Loucy (cell line): ENCODE measurements around the gene CRACDL.

ENCODE experiments used
- H2AFZ ChIP-seq: fragments of 200-600 bp; sonication (generic); 2 replicates; pipeline ENCODE4 v1.6.0; 2016; ENCODE audit warnings: antibody characterized with exemption, mild to moderate bottlenecking, low read length, moderate library complexity
- H3F3A ChIP-seq: fragments of 200-600 bp; 2 replicates; pipeline ENCODE4 v1.6.0; 2016; ENCODE audit warnings: antibody characterized with exemption, low read depth, mild to moderate bottlenecking
- H3K27me3 ChIP-seq: fragments of 200-600 bp; sonication (generic); 2 replicates; pipeline ENCODE4 v1.6.1; 2014; ENCODE audit warnings: low read length, mild to moderate bottlenecking; ENCODE audit not compliant: insufficient read depth, poor library complexity, severe bottlenecking
- H3K36me3 ChIP-seq: fragments of 200-600 bp; sonication (generic); 2 replicates; pipeline ENCODE4 v1.6.1; 2016; ENCODE audit warnings: low read length; ENCODE audit not compliant: insufficient read depth
- H3K4me1 ChIP-seq: fragments of 200-600 bp; sonication (generic); 2 replicates; pipeline ENCODE4 v1.5.1; 2014; ENCODE audit warnings: low read length, mild to moderate bottlenecking; ENCODE audit not compliant: insufficient read depth, poor library complexity, severe bottlenecking
- H3K4me2 ChIP-seq: fragments of 200-600 bp; sonication (generic); 2 replicates; pipeline ENCODE4 v1.6.0; 2014; ENCODE audit warnings: antibody characterized with exemption, low read length, low read depth, mild to moderate bottlenecking; ENCODE audit not compliant: poor library complexity, severe bottlenecking
- H3K4me3 ChIP-seq: fragments of 200-600 bp; sonication (generic); 2 replicates; pipeline ENCODE4 v1.5.1; 2014; ENCODE audit warnings: low read length, mild to moderate bottlenecking, mixed read lengths; ENCODE audit not compliant: poor library complexity, severe bottlenecking
- H3K79me2 ChIP-seq: fragments of 200-600 bp; sonication (generic); 2 replicates; pipeline ENCODE4 v1.6.1; 2014; ENCODE audit warnings: low read length; ENCODE audit not compliant: insufficient read depth
- H3K9ac ChIP-seq: fragments of 200-600 bp; sonication (generic); 2 replicates; pipeline ENCODE4 v1.6.0; 2014; ENCODE audit warnings: mild to moderate bottlenecking, low read depth, low read length, moderate library complexity; ENCODE audit not compliant: poor library complexity, severe bottlenecking
- H3K9me2 ChIP-seq: fragments of 200-600 bp; sonication (generic); replicated peaks from 2 replicates; pipeline ENCODE4 v1.6.1; 2016; ENCODE audit warnings: low read depth, low read length, mixed read lengths
- H3K9me3 ChIP-seq: fragments of 200-600 bp; sonication (generic); 2 replicates; pipeline ENCODE4 v1.6.1; 2014; ENCODE audit warnings: mild to moderate bottlenecking, antibody characterized with exemption, low read length, low read depth; ENCODE audit not compliant: insufficient read depth
- H4K20me1 ChIP-seq: fragments of 200-600 bp; sonication (generic); 2 replicates; pipeline ENCODE4 v1.6.0; 2014; ENCODE audit warnings: antibody characterized with exemption, low read length, mild to moderate bottlenecking; ENCODE audit not compliant: insufficient read depth, poor library complexity, severe bottlenecking
- CTCF ChIP-seq: fragments of 200-600 bp; sonication (generic); conservative IDR thresholded peaks from 2 replicates; pipeline ENCODE4 v1.5.1; 2014; ENCODE audit warnings: mild to moderate bottlenecking, antibody characterized with exemption, low read length
- EZH2phosphoT487 ChIP-seq: fragments of 200-600 bp; IDR thresholded peaks from 2 replicates; pipeline ENCODE4 v1.6.1; 2018; ENCODE audit warnings: antibody characterized with exemption, mild to moderate bottlenecking, moderate library complexity, borderline replicate concordance

The CRACDL gene

DNA sequence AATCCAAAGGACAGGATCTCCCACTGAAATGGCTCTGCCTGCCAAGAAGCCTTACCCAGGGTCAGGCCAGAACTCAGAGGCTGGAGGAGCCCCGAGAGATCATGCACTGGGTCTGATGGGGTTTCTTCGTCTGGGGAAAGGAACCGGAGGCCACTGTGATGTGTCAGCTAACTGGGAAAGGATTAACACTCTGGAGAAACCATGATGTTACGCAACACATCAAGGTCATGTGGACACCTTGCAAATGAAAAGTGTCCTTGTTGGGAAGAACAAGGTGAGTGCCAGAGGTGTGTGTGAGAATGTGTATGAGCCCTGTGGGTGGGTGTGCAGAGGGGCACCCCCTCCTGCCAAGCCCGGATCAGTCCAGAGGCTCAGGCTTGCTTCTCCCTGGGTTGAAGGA, 86.9 kb downstream of the CRACDL start:
- Histone ChIP-seq H4K20me1 (no peaks in the 10 kb centered on the region), H3F3A (no peaks in the 10 kb centered on the region), H3K4me2 (no peak overlapping the region), H3K9me2 (no peaks in the 10 kb centered on the region), H3K79me2 (no peaks in the 10 kb centered on the region), H3K27me3 (no peaks in the 10 kb centered on the region), H3K36me3 (no peaks in the 10 kb centered on the region), H3K4me1 (no peaks in the 10 kb centered on the region), H3K9ac (no peak overlapping the region), H2AFZ (no peak overlapping the region), H3K9me3 (no peaks in the 10 kb centered on the region), H3K4me3 (no peak overlapping the region)
- TF ChIP-seq CTCF (no peak), EZH2phosphoT487 (no peak)

- H3K4me2 ChIP-seq: no peak overlapping the region
- H3K4me1 ChIP-seq: no peaks in the 10 kb centered on the region
- H3K9ac ChIP-seq: no peak overlapping the region
- no peaks in the 10 kb centered on the region for H3K9me3 ChIP-seq
- H4K20me1 ChIP-seq: no peaks in the 10 kb centered on the region
- no peaks in the 10 kb centered on the region for H3K36me3 ChIP-seq
- H3K79me2 ChIP-seq: no peaks in the 10 kb centered on the region
- no peaks in the 10 kb centered on the region for H3K27me3 ChIP-seq
- H3K4me3 ChIP-seq: no peak overlapping the region
- no peaks in the 10 kb centered on the region for H3K9me2 ChIP-seq
- H2AFZ ChIP-seq: no peak overlapping the region
- no peak for TF ChIP-seq CTCF
- TF ChIP-seq EZH2phosphoT487: no peak
- H3F3A ChIP-seq: no peaks in the 10 kb centered on the region
Observed at GRCh38 chr2:98847853-98848252, 88.2 kb downstream of the CRACDL start.

DNA sequence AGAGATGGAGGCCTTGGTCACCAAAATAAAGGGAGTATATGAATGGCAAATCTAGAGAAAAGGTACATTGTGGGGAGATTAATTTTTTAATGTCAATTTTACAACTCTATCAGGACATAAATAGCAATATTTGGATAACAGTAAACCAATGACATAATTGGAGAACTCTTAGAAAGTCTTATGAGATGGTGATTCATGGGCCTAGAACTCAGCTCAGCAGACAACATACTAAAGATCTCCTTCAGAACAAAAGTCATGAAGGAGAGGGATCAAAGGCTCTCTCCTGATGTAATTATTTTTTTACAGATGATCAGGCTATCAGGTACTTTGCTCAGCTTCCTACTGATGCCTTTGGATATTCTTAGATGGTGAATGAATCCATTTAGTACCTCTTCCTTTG, 90.0 kb downstream of the CRACDL start:
- Histone ChIP-seq H3K36me3 (no peaks in the 10 kb centered on the region), H2AFZ (no peak overlapping the region), H3F3A (no peaks in the 10 kb centered on the region), H3K9me2 (no peaks in the 10 kb centered on the region), H3K4me2 (no peak overlapping the region), H3K9me3 (no peaks in the 10 kb centered on the region), H3K4me1 (no peaks in the 10 kb centered on the region), H3K9ac (no peak overlapping the region), H3K27me3 (no peaks in the 10 kb centered on the region), H3K4me3 (no peak overlapping the region), H4K20me1 (no peaks in the 10 kb centered on the region), H3K79me2 (no peaks in the 10 kb centered on the region)
- TF ChIP-seq EZH2phosphoT487: no peak
- TF ChIP-seq CTCF: no peak
